PFSK-1 (cell line): ENCODE measurements around the gene MAPK8IP3.

Experiments
- FOXP2 ChIP-seq: optimal IDR thresholded peaks from 2 replicates; pipeline ENCODE3; 2011; ENCODE audit warnings: borderline replicate concordance, control low read depth, inconsistent platforms; ENCODE audit not compliant: insufficient read depth; ENCODE audit errors: extremely low read length, extremely low read depth
- POLR2AphosphoS5 ChIP-seq: IDR thresholded peaks from 2 replicates; pipeline ENCODE4 v1.6.1; 2012; ENCODE audit warnings: low read depth, mild to moderate bottlenecking, control low read depth, low read length, moderate library complexity
- REST ChIP-seq, 2 experiments: IDR thresholded peaks; 2 replicates each; pipeline versions ENCODE4 v1.6.1 to v1.8.0; 2011 to 2012; ENCODE audit warnings: low read depth in 2 of 2, low read length in 2 of 2, control low read depth in 1 of 2, inconsistent platforms in 1 of 2, mild to moderate bottlenecking in 1 of 2, moderate library complexity in 1 of 2; ENCODE audit not compliant: insufficient read depth in 1 of 2
- SIN3A ChIP-seq: IDR thresholded peaks from 2 replicates; pipeline ENCODE4 v1.6.1; 2012; ENCODE audit warnings: mild to moderate bottlenecking, low read length, moderate library complexity, borderline replicate concordance; ENCODE audit not compliant: insufficient read depth
- TAF1 ChIP-seq: IDR thresholded peaks from 2 replicates; pipeline ENCODE4 v1.6.1; 2012; ENCODE audit warnings: low read length, control low read depth, borderline replicate concordance; ENCODE audit not compliant: insufficient read depth

Gene MAPK8IP3

DNA sequence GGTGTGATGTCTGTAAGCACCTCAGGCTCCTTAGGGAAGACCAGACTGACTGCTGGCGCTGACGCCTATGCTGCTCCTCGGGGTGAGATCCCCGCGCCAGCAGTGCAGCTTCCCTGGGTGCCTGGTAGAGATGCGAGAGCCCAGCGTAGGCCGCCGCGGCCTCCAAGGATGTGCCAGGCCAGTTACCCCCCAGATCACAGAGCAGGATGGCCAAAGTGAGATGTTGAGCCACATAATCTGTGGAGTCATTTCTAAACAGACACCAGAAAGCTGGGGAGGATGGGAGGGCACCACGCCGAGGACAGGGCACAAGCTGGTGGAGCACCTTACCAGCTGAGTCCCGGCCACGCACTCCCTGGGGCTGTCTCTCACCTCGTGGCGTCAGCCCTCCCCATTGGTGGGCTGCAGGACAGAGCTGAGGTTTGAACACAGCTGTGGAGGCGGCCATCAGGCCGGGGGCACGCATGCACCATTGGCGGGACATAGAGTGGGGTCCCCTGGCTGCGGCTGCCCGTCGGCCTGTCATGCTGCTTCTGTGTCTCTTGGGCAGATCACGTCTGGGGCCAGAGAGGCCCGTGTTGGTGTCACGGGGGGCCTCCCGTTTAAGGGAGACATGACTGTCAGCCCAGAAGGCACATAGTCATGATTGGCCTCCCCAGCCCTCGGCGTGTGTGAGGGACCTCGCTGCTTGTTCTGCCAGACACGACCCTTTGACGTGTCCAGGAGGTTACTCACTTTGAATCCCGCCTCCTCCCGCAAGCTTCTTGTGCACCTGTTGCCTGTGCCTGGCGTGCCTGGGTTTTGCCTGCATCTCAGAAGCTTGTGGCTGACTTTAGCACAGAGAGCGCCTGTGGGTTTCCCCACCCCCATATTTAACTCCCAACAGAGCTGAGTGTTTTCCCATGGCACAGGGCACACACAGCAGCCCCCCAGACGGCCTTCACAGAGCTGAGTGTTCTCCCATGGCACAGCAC lies 21.9 kb downstream of the MAPK8IP3 start:
- no peak for TF ChIP-seq SIN3A
- TF ChIP-seq TAF1 = no peak
- no peak for TF ChIP-seq POLR2AphosphoS5
- TF ChIP-seq FOXP2 = no peak
- TF ChIP-seq REST (IDR thresholded peaks at IDR 0.05; ENCODE audit: insufficient read depth in 1 of 2, low read depth in 2 of 2, low read length in 2 of 2) = no peak

DNA sequence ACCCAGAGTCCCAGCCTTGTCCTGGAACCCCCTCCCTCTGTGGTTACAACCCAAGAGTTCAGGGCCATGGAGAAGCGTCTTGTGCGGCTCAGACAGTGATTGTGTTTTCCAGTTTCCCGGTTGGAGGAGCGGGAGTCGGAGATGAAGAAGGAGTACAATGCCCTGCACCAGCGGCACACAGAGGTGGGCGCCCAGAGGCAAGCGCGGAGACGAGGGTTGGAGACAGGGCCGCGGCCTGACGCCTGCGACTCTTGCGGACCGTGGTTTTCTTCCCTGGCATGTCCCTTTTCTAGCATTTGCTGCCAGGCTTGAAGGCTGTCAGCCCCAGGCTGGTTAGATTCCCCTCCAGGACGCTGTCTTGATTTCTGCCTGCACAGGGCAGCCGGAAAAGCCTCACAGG lies 23.0 kb downstream of the MAPK8IP3 start:
- TF ChIP-seq FOXP2 (no peak), TAF1 (no peak), POLR2AphosphoS5 (no peak), REST (IDR thresholded peaks at IDR 0.05; ENCODE audit: insufficient read depth in 1 of 2, low read depth in 2 of 2, low read length in 2 of 2) (no peak), SIN3A (no peak)

- no peak for TF ChIP-seq SIN3A
- TF ChIP-seq FOXP2 = no peak
- no peak for TF ChIP-seq POLR2AphosphoS5
- TF ChIP-seq REST (IDR thresholded peaks at IDR 0.05; ENCODE audit: insufficient read depth in 1 of 2, low read depth in 2 of 2, low read length in 2 of 2) = no peak
- no peak for TF ChIP-seq TAF1
Measured at GRCh38 chr16:1729445-1729844, 23.4 kb downstream of the MAPK8IP3 start.

DNA sequence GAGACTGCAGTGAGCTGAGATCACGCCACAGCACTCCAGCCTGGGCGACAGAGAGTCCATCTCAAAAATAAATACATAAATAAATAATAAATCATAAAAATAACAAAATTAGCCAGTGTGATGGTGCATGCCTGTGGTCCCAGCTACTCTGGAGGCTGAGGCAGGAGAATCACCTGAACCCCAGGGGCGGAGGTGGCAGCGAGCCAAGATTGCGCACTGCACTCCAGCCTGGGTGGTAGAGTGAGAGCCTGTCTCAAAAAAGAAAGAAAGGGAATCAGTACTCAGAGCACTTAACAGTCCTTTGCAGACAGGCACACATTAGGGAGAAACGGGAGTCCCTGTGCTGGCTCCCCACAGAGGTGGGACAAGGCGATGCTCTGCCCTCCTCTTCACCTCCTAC lies 25.1 kb downstream of the MAPK8IP3 start:
- TF ChIP-seq FOXP2 (no peak), SIN3A (no peak), POLR2AphosphoS5 (no peak), REST (IDR thresholded peaks at IDR 0.05; ENCODE audit: insufficient read depth in 1 of 2, low read depth in 2 of 2, low read length in 2 of 2) (no peak), TAF1 (no peak)
